ENCODE data around the gene VSTM4. TPM values are rescaled to one million over a fixed set of nuclear protein-coding genes. Genes with fewer than 3 reads are reported as not detected.

Gene VSTM4
- total RNA-seq, 1 experiment from 2014 or later = 0.13 TPM

DNA sequence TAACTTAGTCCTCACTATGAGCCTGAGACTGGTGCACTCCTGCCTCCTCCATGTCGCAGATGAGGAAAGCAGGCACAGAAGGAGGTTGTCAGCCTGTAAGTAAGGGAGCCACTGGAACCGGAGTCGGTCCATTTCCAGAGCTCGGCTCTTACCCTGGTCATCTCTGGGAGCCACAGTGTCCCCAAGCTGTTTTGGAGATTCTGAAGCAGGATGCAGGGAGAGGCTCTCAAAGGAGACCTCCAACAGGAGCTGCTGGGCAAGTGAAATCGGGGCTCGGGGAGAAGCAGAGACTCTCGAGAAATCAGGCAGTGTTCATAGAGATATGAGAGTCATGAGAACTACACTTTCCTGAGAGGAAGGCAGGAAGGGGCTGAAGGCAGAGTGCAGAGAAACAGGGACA, 39.0 kb downstream of the VSTM4 start:
- no peak overlapping the region for H3K4me3 ChIP-seq (ENCODE audit: low read depth in 2 of 2, low read length in 2 of 2)
- intact Hi-C loops (cut with micrococcal nuclease; ENCODE audit: unreplicated experiment) = no loop called here
- peaks cover 4% of the 10 kb centered on the region; the same call in 1 of the 2 replicates for H3K27me3 ChIP-seq (ENCODE audit: control insufficient read depth, insufficient read depth, low read length)
- H3K36me3 ChIP-seq (ENCODE audit: control insufficient read depth, insufficient read depth, low read length) = no peaks in the 10 kb centered on the region
- no peaks in the 10 kb centered on the region for H3K9me3 ChIP-seq (ENCODE audit: control insufficient read depth, insufficient read depth, low read depth, low read length)
- DNase-seq (ENCODE audit: low read depth, low spot score) (no peak), ATAC-seq (no peak)
- ChIA-PET POLR2A (no interaction called here), CTCF (no interaction called here)
- TF ChIP-seq, protein P1, sequence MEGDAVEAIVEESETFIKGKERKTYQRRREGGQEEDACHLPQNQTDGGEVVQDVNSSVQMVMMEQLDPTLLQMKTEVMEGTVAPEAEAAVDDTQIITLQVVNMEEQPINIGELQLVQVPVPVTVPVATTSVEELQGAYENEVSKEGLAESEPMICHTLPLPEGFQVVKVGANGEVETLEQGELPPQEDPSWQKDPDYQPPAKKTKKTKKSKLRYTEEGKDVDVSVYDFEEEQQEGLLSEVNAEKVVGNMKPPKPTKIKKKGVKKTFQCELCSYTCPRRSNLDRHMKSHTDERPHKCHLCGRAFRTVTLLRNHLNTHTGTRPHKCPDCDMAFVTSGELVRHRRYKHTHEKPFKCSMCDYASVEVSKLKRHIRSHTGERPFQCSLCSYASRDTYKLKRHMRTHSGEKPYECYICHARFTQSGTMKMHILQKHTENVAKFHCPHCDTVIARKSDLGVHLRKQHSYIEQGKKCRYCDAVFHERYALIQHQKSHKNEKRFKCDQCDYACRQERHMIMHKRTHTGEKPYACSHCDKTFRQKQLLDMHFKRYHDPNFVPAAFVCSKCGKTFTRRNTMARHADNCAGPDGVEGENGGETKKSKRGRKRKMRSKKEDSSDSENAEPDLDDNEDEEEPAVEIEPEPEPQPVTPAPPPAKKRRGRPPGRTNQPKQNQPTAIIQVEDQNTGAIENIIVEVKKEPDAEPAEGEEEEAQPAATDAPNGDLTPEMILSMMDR (IDR thresholded peaks at IDR 0.05) = no peak
- H3K4me1 ChIP-seq (ENCODE audit: control insufficient read depth, insufficient read depth, low read length) = no peaks in the 10 kb centered on the region
- in situ Hi-C loops (cut with HindIII; ENCODE audit: low pct_unique_long_range_greater_than_20kb, low sequenced_read_pairs) = no loop called here
- no TSS peak for BruUV-seq (replicated peaks)
- no peak overlapping the region for H3K27ac ChIP-seq (ENCODE audit: low read length)

DNA sequence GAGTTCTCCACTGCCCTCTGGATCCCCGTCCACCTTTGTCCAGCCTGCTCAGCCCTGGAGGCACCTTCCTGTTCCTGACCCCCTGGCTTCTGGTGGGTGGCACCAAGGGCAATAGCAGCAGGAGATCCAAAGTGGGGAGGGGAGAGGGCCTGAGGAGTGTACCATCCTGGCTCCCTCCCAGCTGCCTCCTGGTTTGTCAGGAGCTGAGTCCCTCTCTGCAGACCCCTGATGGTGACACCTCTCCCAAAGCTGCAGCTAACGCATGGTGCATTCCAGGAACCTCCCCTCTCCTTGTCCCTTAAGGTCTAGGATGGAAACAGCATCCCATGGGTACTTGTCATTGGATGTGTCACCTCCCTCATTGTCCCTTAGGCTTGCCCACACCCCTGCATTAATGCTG, 39.6 kb downstream of the VSTM4 start:
- DNase-seq (ENCODE audit: low read depth, low spot score) (no peak), ATAC-seq (no peak)
- no peaks in the 10 kb centered on the region for H3K9me3 ChIP-seq (ENCODE audit: control insufficient read depth, insufficient read depth, low read depth, low read length)
- BruUV-seq (replicated peaks) = no TSS peak
- TF ChIP-seq, protein P1 (IDR thresholded peaks at IDR 0.05) = no peak
- no peak for TF ChIP-seq SIN3A (IDR thresholded peaks at IDR 0.05; ENCODE audit: borderline replicate concordance, insufficient read depth, low read depth, low read length)
- TF ChIP-seq, protein P2, sequence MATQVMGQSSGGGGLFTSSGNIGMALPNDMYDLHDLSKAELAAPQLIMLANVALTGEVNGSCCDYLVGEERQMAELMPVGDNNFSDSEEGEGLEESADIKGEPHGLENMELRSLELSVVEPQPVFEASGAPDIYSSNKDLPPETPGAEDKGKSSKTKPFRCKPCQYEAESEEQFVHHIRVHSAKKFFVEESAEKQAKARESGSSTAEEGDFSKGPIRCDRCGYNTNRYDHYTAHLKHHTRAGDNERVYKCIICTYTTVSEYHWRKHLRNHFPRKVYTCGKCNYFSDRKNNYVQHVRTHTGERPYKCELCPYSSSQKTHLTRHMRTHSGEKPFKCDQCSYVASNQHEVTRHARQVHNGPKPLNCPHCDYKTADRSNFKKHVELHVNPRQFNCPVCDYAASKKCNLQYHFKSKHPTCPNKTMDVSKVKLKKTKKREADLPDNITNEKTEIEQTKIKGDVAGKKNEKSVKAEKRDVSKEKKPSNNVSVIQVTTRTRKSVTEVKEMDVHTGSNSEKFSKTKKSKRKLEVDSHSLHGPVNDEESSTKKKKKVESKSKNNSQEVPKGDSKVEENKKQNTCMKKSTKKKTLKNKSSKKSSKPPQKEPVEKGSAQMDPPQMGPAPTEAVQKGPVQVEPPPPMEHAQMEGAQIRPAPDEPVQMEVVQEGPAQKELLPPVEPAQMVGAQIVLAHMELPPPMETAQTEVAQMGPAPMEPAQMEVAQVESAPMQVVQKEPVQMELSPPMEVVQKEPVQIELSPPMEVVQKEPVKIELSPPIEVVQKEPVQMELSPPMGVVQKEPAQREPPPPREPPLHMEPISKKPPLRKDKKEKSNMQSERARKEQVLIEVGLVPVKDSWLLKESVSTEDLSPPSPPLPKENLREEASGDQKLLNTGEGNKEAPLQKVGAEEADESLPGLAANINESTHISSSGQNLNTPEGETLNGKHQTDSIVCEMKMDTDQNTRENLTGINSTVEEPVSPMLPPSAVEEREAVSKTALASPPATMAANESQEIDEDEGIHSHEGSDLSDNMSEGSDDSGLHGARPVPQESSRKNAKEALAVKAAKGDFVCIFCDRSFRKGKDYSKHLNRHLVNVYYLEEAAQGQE (IDR thresholded peaks at IDR 0.05; ENCODE audit: insufficient read depth in 1 of 2, low read depth in 2 of 2, low read length in 1 of 2) = no peak
- no peak for TF ChIP-seq POLR2AphosphoS5 (IDR thresholded peaks at IDR 0.05; ENCODE audit: low read depth, low read length)
- TF ChIP-seq TCF7L2 (IDR thresholded peaks at IDR 0.05; ENCODE audit: low read depth, low read length) = no peak
- intact Hi-C loops (cut with micrococcal nuclease; ENCODE audit: unreplicated experiment) = no loop called here
- no peaks in the 10 kb centered on the region for H3K36me3 ChIP-seq (ENCODE audit: control insufficient read depth, insufficient read depth, low read length)
- no peaks in the 10 kb centered on the region for H3K4me1 ChIP-seq (ENCODE audit: control insufficient read depth, insufficient read depth, low read length)
- H3K27ac ChIP-seq (ENCODE audit: low read length) = no peak overlapping the region
- no peak overlapping the region for H3K4me3 ChIP-seq (ENCODE audit: low read depth in 2 of 2, low read length in 2 of 2)
- ChIA-PET POLR2A (no interaction called here), CTCF (no interaction called here)
- peaks cover 4% of the 10 kb centered on the region for H3K27me3 ChIP-seq (ENCODE audit: control insufficient read depth, insufficient read depth, low read length)
- in situ Hi-C loops (cut with HindIII; ENCODE audit: low pct_unique_long_range_greater_than_20kb, low sequenced_read_pairs) = no loop called here
